GM21619 (cell line): ENCODE data around the gene IVL.

Experiments
- ATAC-seq: cut with Tn5 transposase; IDR thresholded peaks from one replicate; pipeline ENCODE4 v1.9.1; 2021; ENCODE audit not compliant: unreplicated experiment

The IVL gene

GRCh38 chr1:152886758-152887409 is 21.5 kb upstream of the IVL start:
- ATAC-seq = no peak

GRCh38 chr1:152888126-152888525 is 20.2 kb upstream of the IVL start:
- ATAC-seq = no peak

GRCh38 chr1:152899027-152899426 is 9.3 kb upstream of the IVL start:
- ATAC-seq = no peak

- no peak for ATAC-seq
Observed at GRCh38 chr1:152899883-152900282, 8.5 kb upstream of the IVL start.

GRCh38 chr1:152901631-152902030 is 6.7 kb upstream of the IVL start:
- ATAC-seq = no peak

GRCh38 chr1:152902636-152903035 is 5.7 kb upstream of the IVL start:
- ATAC-seq = no peak

- ATAC-seq = no peak
Observed at GRCh38 chr1:152904688-152905440, 3.5 kb upstream of the IVL start.

GRCh38 chr1:152906023-152906565 is 2.3 kb upstream of the IVL start:
- no peak for ATAC-seq

- no peak for ATAC-seq
Observed at GRCh38 chr1:152909206-152909605, 860 bp downstream of the IVL start.

GRCh38 chr1:152912471-152912870 is 4.1 kb downstream of the IVL start:
- no peak for ATAC-seq

GRCh38 chr1:152912900-152913299 is 4.6 kb downstream of the IVL start:
- no peak for ATAC-seq

GRCh38 chr1:152917794-152918193 is 9.4 kb downstream of the IVL start:
- ATAC-seq = no peak

- no peak for ATAC-seq
Observed at GRCh38 chr1:152919071-152919470, 10.7 kb downstream of the IVL start.

GRCh38 chr1:152924191-152924590 is 15.8 kb downstream of the IVL start:
- no peak for ATAC-seq

- no peak for ATAC-seq
Observed at GRCh38 chr1:152926091-152926490, 17.7 kb downstream of the IVL start.

- no peak for ATAC-seq
Observed at GRCh38 chr1:152928671-152929070, 20.3 kb downstream of the IVL start.

- ATAC-seq = no peak
Observed at GRCh38 chr1:152932170-152932811, 23.9 kb downstream of the IVL start.

- no peak for ATAC-seq
Observed at GRCh38 chr1:152933196-152933595, 24.9 kb downstream of the IVL start.

GRCh38 chr1:152940614-152941013 is 32.3 kb downstream of the IVL start:
- ATAC-seq = no peak

- no peak for ATAC-seq
Observed at GRCh38 chr1:152941037-152941711, 32.8 kb downstream of the IVL start.

GRCh38 chr1:152942161-152942560 is 33.8 kb downstream of the IVL start:
- no peak for ATAC-seq
